Effector memory CD8-positive, alpha-beta T cell (primary cell): ENCODE data around the gene NPIPB4.
"Not testable (repeated sequence)": the region's sequence is repeated elsewhere in the genome, so short reads cannot be mapped to it uniquely, and the experiment has no call there.

ENCODE experiments used
- ATAC-seq: fragments of 150-1000 bp; cut with Tn5 transposase; replicated peaks from 2 replicates; pipeline ENCODE4 v1.10.0; 2021; ENCODE audit warnings: mild to moderate bottlenecking, moderate library complexity
- DNase-seq, 3 experiments: peaks; one replicate each; pipeline ENCODE4 v3.0.0; 2021
- H3K27ac Mint-ChIP-seq, 2 donors: one replicate each; pipeline ENCODE4 v1.8.0; 2022; ENCODE audit warnings: mild to moderate bottlenecking in 2 of 2, mixed read lengths in 2 of 2, moderate library complexity in 2 of 2
- H3K27me3 Mint-ChIP-seq, 2 donors: one replicate each; pipeline ENCODE4 v1.8.0; 2022; ENCODE audit warnings: mixed read lengths in 2 of 2
- H3K36me3 Mint-ChIP-seq: one replicate; pipeline ENCODE4 v1.8.0; 2022; ENCODE audit warnings: mild to moderate bottlenecking, moderate library complexity, mixed read lengths; ENCODE audit not compliant: insufficient read depth
- H3K4me1 Mint-ChIP-seq, 2 donors: one replicate each; pipeline ENCODE4 v1.8.0; 2022; ENCODE audit warnings: low read depth in 2 of 2, mixed read lengths in 2 of 2
- H3K4me3 Mint-ChIP-seq, 2 donors: one replicate each; pipeline ENCODE4 v1.8.0; 2022; ENCODE audit warnings: mild to moderate bottlenecking in 2 of 2, mixed read lengths in 2 of 2, moderate library complexity in 2 of 2
- H3K9me3 Mint-ChIP-seq, 2 donors: one replicate each; pipeline ENCODE4 v1.8.0; 2022; ENCODE audit warnings: mixed read lengths in 2 of 2
- total RNA-seq, 9 experiments: gene quantifications; one replicate each; lab custom pipeline; 2026; lab: John Stamatoyannopoulos, UW

Gene NPIPB4
- 3.6 to 29.6 (median 6.0) reads per million in 9 experiments for total RNA-seq

- not testable (repeated sequence) for H3K27ac Mint-ChIP-seq, ATAC-seq
Measured at GRCh38 chr16:21857656-21858055, at the start of gene NPIPB4. Gene NPIPB4 (minus strand): TSS chr16:21857756. CDS start chr16:21857378, 378 bp downstream.

GRCh38 chr16:21898998-21899397, 41.4 kb upstream of the NPIPB4 start:
- H3K9me3 Mint-ChIP-seq, DNase-seq, H3K36me3 Mint-ChIP-seq, H3K27ac Mint-ChIP-seq, ATAC-seq, H3K27me3 Mint-ChIP-seq, H3K4me3 Mint-ChIP-seq, H3K4me1 Mint-ChIP-seq: not testable (repeated sequence)

More at GRCh38 chr16:21857656-21858055, at the start of gene NPIPB4:
- H3K36me3 Mint-ChIP-seq, DNase-seq, H3K27me3 Mint-ChIP-seq, H3K4me1 Mint-ChIP-seq, H3K4me3 Mint-ChIP-seq, H3K9me3 Mint-ChIP-seq: not testable (repeated sequence)

- H3K27ac Mint-ChIP-seq, H3K27me3 Mint-ChIP-seq, H3K4me1 Mint-ChIP-seq, H3K4me3 Mint-ChIP-seq, ATAC-seq, H3K36me3 Mint-ChIP-seq, H3K9me3 Mint-ChIP-seq: not testable (repeated sequence)
- peak; percentile 1 to 21 (median 2) for DNase-seq
Measured at GRCh38 chr16:21881988-21882387, 24.4 kb upstream of the NPIPB4 start.

GRCh38 chr16:21837186-21837585, 20.4 kb downstream of the NPIPB4 start:
- Mint-ChIP-seq H3K27ac (peak overlapping the region; percentile 80 to 81), H3K4me3 (peak overlapping the region; percentile 63 to 66)
- not testable (repeated sequence) for ATAC-seq, H3K4me1 Mint-ChIP-seq, H3K27me3 Mint-ChIP-seq, H3K9me3 Mint-ChIP-seq, H3K36me3 Mint-ChIP-seq
- peak in 1 of 3 experiments; percentile 18 for DNase-seq

GRCh38 chr16:21836334-21836733, 21.2 kb downstream of the NPIPB4 start:
- H3K27me3 Mint-ChIP-seq, H3K27ac Mint-ChIP-seq, H3K4me1 Mint-ChIP-seq, H3K36me3 Mint-ChIP-seq, H3K4me3 Mint-ChIP-seq, H3K9me3 Mint-ChIP-seq, ATAC-seq: not testable (repeated sequence)
- DNase-seq: peak; percentile 24 to 35 (median 30)

GRCh38 chr16:21835747-21836146, 21.8 kb downstream of the NPIPB4 start:
- not testable (repeated sequence) for H3K4me3 Mint-ChIP-seq, ATAC-seq

GRCh38 chr16:21834211-21834610, 23.3 kb downstream of the NPIPB4 start:
- not testable (repeated sequence) for H3K27me3 Mint-ChIP-seq, H3K36me3 Mint-ChIP-seq, H3K4me1 Mint-ChIP-seq

More at GRCh38 chr16:21835747-21836146, 21.8 kb downstream of the NPIPB4 start:
- H3K4me1 Mint-ChIP-seq, H3K27me3 Mint-ChIP-seq, H3K9me3 Mint-ChIP-seq, H3K27ac Mint-ChIP-seq, H3K36me3 Mint-ChIP-seq: not testable (repeated sequence)
- DNase-seq: peak in 2 of 3 experiments; percentile 15 to 22

GRCh38 chr16:21829929-21830328, 27.6 kb downstream of the NPIPB4 start:
- not testable (repeated sequence) for H3K4me1 Mint-ChIP-seq, H3K27ac Mint-ChIP-seq, H3K4me3 Mint-ChIP-seq, H3K27me3 Mint-ChIP-seq, ATAC-seq, H3K9me3 Mint-ChIP-seq, H3K36me3 Mint-ChIP-seq, DNase-seq

More at GRCh38 chr16:21834211-21834610, 23.3 kb downstream of the NPIPB4 start:
- H3K4me3 Mint-ChIP-seq, ATAC-seq, H3K9me3 Mint-ChIP-seq, H3K27ac Mint-ChIP-seq, DNase-seq: not testable (repeated sequence)

GRCh38 chr16:21826067-21826706, 31.4 kb downstream of the NPIPB4 start:
- H3K4me3 Mint-ChIP-seq, H3K27me3 Mint-ChIP-seq, H3K4me1 Mint-ChIP-seq, H3K27ac Mint-ChIP-seq, DNase-seq, H3K36me3 Mint-ChIP-seq, ATAC-seq, H3K9me3 Mint-ChIP-seq: not testable (repeated sequence)

- not testable (repeated sequence) for H3K27ac Mint-ChIP-seq
Measured at GRCh38 chr16:21825526-21825925, 32.0 kb downstream of the NPIPB4 start.

GRCh38 chr16:21823258-21823657, 34.3 kb downstream of the NPIPB4 start:
- not testable (repeated sequence) for H3K4me3 Mint-ChIP-seq, H3K27ac Mint-ChIP-seq, H3K27me3 Mint-ChIP-seq, ATAC-seq, DNase-seq, H3K9me3 Mint-ChIP-seq
- Mint-ChIP-seq H3K4me1 (peaks cover 12 to 16% of the 10 kb centered on the region in 2 donors), H3K36me3 (peaks cover 20% of the 10 kb centered on the region)

More at GRCh38 chr16:21825526-21825925, 32.0 kb downstream of the NPIPB4 start:
- not testable (repeated sequence) for H3K4me3 Mint-ChIP-seq, H3K27me3 Mint-ChIP-seq, H3K9me3 Mint-ChIP-seq, ATAC-seq, H3K4me1 Mint-ChIP-seq, DNase-seq, H3K36me3 Mint-ChIP-seq

GRCh38 chr16:21820908-21821465, 36.6 kb downstream of the NPIPB4 start:
- peak overlapping the region; percentile 98 to 99 for H3K27ac Mint-ChIP-seq
- H3K4me3 Mint-ChIP-seq: peak overlapping the region; percentile 86 to 90
- H3K36me3 Mint-ChIP-seq: peaks cover 22% of the 10 kb centered on the region
- peaks cover 12 to 16% of the 10 kb centered on the region in 2 donors for H3K4me1 Mint-ChIP-seq
- not testable (repeated sequence) for ATAC-seq, H3K9me3 Mint-ChIP-seq, H3K27me3 Mint-ChIP-seq, DNase-seq

- H3K4me3 Mint-ChIP-seq: peak overlapping the region; percentile 86 to 90
- H3K27ac Mint-ChIP-seq: peak overlapping the region; percentile 98 to 99
- peaks cover 12 to 16% of the 10 kb centered on the region in 2 donors for H3K4me1 Mint-ChIP-seq
- peak; percentile 43 to 60 (median 51) for DNase-seq
- ATAC-seq: peak; percentile 92
- peaks cover 27% of the 10 kb centered on the region for H3K36me3 Mint-ChIP-seq
- not testable (repeated sequence) for H3K9me3 Mint-ChIP-seq, H3K27me3 Mint-ChIP-seq
Measured at GRCh38 chr16:21820028-21820907, 37.3 kb downstream of the NPIPB4 start.
